CD4-positive, alpha-beta T cell treated with Interleukin-10 for 1 hour (primary cell): ENCODE data around the gene ATP1B2.
A peak's percentile ranks its signal among the peaks of the same experiment; 100 is the strongest.

Source experiments
- DNase-seq: peaks from one replicate; pipeline ENCODE4 v3.0.0-alpha.2; 2020

ATP1B2 gene

GRCh38 chr17:7636163-7636562 lies 14.6 kb upstream of the ATP1B2 start:
- DNase-seq, result no peak

GRCh38 chr17:7640783-7641182 lies 9.9 kb upstream of the ATP1B2 start:
- DNase-seq, result no peak

DNA sequence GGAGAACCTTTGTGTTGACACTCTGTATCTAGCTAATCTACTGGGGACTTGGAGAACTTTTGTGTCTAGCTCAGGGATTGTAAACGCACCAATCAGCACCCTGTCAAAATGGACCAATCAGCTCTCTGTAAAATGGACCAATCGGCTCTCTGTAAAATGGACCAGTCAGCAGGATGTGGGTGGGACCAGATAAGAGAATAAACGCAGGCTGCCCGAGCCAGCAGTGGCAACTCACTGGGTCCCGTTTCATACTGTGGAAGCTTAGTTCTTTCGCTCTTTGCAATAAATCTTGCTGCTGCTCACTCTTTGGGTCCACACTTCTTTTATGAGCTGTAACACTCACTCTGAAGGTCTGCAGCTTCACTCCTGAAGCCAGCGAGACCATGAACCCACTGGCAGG lies 9.1 kb upstream of the ATP1B2 start:
- DNase-seq, result peak; percentile 34

- no peak for DNase-seq
Observed at GRCh38 chr17:7644775-7645174, 6.0 kb upstream of the ATP1B2 start.

- no peak for DNase-seq
Observed at GRCh38 chr17:7646457-7646856, 4.3 kb upstream of the ATP1B2 start.

GRCh38 chr17:7647018-7647417 lies 3.7 kb upstream of the ATP1B2 start:
- no peak for DNase-seq

- no peak for DNase-seq
Observed at GRCh38 chr17:7651097-7651664, 455 bp downstream of the ATP1B2 start.

- DNase-seq, result no peak
Observed at GRCh38 chr17:7651665-7652387, 1.1 kb downstream of the ATP1B2 start.

DNA sequence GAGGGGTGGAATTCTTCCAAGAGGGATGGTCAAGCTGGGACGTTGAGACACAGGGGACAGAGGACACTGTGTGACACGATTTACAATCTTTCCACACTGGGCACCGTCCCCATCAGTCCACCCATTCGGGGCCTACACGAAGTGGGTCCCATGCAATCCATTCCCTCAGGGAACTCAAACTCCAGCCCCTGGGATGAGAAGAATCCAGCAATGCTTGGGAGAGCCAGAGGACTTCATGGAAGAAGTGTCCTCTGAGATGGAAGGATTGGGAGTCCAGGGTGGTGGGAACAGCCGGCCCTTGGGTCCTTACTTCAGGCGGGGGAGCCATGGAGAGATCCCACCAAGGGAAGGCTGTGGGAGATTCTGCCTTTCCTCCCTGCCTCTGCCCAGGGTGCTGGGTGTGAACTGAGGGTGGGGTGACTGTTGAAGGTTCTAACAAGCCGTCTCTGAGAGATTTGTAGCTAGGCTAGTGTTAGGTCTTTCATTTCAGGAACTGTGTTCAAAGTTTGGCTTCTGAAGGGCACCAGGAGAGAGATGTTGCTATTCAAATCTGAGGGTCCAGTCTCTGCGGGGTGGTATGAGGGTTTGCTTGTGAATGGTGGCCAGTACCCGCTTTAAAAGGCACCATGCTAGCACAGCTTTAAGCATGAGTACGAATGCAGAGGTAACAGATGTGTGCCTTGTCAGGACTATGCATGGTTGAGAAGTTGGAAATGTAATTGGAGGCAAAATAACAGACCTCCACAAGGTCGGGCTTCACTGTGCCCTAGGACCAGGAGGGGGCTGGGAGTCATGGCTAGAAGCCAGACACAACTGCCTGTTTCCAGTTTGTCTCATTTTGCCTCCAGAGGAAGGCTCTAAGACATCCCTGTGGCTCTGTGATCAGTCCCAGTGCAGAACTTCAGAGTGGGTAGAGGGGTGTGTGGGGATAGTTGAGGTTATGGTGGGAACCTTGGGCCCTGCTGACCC lies 1.9 kb downstream of the ATP1B2 start:
- DNase-seq, result no peak

DNA sequence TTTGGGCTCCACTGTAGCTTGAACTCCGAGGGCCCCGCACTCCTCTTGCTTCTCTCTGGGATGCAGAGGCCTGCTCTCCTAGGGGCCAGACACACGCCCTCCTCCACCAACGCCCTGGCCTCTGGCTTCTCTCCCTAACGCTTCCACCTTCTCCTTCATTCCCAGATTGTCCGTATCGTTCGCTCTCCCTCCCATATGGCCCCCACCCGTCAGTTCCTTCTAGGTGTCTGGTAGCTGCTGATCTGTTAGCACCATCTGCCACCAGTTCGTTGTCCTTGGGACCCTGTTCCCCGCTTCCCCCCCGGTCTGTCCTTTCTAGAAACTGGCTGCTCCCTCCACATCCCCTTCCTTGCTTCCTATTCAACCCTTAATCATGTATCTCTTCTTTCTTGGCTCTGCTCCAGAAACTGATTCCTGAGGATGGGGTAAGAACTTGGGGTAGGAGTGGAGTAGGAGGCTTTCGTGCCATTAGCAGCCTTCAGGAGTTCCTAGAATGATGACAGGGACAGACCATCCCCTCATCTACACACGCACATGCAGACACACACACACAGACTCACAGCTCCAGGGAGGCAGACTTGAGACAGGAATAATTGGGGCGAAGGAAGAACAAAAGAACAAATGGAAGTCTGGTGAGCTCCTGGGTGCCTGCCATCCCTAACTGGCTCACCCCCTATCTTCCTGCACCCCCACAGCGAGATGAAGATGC lies 4.3 kb downstream of the ATP1B2 start:
- DNase-seq, result no peak

- no peak for DNase-seq
Observed at GRCh38 chr17:7655541-7655840, 4.8 kb downstream of the ATP1B2 start.

- no peak for DNase-seq
Observed at GRCh38 chr17:7656958-7657609, 6.4 kb downstream of the ATP1B2 start.

- DNase-seq, result no peak
Observed at GRCh38 chr17:7667656-7668406, 17.1 kb downstream of the ATP1B2 start.

GRCh38 chr17:7668482-7668881 lies 17.8 kb downstream of the ATP1B2 start:
- DNase-seq, result no peak

DNA sequence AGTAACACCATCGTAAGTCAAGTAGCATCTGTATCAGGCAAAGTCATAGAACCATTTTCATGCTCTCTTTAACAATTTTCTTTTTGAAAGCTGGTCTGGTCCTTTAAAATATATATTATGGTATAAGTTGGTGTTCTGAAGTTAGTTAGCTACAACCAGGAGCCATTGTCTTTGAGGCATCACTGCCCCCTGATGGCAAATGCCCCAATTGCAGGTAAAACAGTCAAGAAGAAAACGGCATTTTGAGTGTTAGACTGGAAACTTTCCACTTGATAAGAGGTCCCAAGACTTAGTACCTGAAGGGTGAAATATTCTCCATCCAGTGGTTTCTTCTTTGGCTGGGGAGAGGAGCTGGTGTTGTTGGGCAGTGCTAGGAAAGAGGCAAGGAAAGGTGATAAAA lies 22.5 kb downstream of the ATP1B2 start:
- peak; percentile 45 for DNase-seq

- no peak for DNase-seq
Observed at GRCh38 chr17:7674934-7675333, 24.2 kb downstream of the ATP1B2 start.

- no peak for DNase-seq
Observed at GRCh38 chr17:7676533-7676932, 25.8 kb downstream of the ATP1B2 start.

DNA sequence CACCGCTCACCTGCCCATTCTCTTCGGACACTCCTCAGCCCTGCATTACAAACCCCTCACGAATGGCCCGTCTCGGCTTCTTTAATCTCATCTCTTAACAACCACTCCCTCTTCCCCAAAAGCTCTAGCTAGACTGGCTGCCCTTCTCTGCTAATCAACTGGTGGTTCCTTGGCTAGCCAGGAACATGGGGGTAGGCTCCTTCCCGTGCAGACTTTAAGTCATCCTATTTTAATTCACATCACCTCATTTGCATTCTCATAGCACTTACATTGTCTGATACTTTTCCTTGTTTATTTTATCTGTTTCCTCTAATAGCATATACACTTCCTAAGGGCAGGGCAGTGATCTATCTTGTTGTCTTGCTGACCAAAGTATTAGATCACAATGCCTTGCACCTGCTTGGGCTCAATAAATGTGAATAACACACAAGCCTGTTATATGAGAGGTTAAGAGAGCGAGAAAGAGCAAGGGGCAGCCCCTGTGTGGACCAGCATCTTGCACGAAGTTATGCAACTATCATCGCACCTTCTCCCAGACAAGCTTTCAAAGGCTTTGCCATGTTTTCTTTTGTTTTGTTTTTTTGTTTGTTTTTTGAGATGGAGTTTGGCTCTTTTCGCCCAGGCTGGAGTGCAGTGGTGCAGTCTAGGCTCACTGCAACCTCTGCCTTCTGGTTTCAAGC lies 26.8 kb downstream of the ATP1B2 start:
- no peak for DNase-seq

DNA sequence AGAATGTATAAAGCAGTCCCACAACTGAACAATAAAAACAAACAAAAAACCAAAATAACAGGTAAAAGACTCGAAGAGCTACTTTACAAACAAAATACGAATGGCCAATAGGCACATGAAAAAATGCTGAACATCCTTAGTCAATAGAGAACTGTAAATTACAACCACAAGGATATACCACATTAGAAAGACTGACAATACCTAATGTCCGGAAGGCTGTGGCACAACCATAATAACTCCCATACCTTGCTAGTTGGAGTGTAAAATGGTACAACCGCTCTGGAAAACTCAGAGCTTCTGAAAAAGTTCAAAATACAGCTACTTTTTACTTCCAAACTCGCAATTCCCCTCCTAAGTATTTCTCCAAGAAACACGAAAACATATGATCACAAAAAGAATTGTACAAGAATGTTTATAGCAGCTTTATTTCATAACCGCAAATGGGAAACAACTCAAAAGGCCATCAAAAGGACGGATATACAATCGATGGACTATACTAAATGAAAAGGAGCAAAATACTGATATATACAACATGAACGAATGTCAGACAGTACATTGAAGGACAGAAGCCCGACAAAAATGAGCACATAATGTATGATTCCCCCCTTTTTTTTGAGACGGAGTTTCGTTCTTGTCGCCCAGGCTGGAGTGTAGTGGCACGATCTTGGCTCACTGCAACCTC lies 34.3 kb downstream of the ATP1B2 start:
- DNase-seq, result peak; percentile 34

DNA sequence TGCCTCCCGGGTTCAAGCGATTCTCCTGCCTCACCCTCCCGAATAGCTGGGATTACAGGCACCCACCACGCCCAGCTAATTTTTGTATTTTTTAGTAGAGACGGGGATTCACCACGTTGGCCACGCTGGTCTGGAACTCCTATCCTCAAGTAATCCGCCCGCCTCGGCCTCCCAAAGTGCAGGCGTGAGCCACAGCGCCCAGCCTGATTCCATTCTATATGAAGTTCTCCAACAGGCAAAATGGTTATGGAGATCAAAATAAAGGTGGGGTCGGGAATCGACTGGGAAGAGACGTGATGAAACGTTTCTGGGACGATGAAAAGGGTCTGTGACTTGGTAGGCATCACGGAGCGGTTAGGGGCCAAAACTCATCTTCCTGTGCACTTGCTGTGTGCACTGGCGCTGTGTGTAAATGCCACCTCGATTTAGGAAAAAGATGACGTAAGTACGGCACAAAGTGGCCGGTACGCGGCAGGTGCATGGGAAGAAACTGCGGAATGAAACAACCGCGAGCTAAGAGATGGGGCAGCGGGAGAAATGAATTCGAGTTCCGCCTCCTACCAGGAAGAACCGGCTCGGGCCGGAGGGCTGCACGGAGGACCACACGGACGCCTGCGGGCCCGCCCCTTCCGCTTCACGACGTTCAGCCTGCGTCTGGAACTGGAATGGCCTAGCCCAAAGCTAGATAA lies 35.0 kb downstream of the ATP1B2 start:
- peak; percentile 90 for DNase-seq
